ENCODE measurements around the gene EXO1.

DNA sequence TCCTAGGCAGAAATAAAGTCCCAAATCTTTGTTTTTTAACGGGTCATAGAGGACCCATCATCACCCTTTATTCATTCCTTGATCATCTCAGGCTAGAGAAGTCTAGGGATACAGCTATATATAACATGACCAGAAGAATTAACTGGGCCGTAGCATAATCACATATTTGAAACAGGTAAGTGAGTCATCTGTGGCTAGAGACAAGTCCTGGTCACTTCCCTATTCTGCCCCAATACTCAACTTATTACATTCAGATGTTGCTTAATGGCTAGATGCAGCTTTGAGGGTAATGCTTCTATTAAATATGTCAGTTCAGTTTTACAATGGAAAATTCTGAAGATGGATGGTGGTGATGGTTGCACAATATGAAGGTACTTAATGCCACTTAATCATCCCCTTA lies 47.0 kb downstream of the EXO1 start:
- TF ChIP-seq, protein P1, sequence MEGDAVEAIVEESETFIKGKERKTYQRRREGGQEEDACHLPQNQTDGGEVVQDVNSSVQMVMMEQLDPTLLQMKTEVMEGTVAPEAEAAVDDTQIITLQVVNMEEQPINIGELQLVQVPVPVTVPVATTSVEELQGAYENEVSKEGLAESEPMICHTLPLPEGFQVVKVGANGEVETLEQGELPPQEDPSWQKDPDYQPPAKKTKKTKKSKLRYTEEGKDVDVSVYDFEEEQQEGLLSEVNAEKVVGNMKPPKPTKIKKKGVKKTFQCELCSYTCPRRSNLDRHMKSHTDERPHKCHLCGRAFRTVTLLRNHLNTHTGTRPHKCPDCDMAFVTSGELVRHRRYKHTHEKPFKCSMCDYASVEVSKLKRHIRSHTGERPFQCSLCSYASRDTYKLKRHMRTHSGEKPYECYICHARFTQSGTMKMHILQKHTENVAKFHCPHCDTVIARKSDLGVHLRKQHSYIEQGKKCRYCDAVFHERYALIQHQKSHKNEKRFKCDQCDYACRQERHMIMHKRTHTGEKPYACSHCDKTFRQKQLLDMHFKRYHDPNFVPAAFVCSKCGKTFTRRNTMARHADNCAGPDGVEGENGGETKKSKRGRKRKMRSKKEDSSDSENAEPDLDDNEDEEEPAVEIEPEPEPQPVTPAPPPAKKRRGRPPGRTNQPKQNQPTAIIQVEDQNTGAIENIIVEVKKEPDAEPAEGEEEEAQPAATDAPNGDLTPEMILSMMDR (conservative IDR thresholded peaks at IDR 0.05; ENCODE audit: low read length) = no peak
- TF ChIP-seq EZH2phosphoT487 (IDR thresholded peaks at IDR 0.05; ENCODE audit: borderline replicate concordance) = no peak

Measured in Loucy (cell line).